A549 (cell line): ENCODE measurements around the gene IDI1.

Experiments used
- EP300 ChIP-seq, 2 experiments: fragments of >200 bp; sonication (Bioruptor Twin); formaldehyde crosslinking; IDR thresholded peaks; 2 replicates in 1 of 2; 3 replicates in 1 of 2; pipeline ENCODE4 v1.6.1; 2016 to 2017
- POLR2A ChIP-seq: IDR thresholded peaks from 2 replicates; pipeline ENCODE4 v1.6.1; 2012; ENCODE audit warnings: mild to moderate bottlenecking, low read length

GRCh38 chr10:1020460-1020859 lies 28.5 kb downstream of the IDI1 start:
- TF ChIP-seq EP300 (IDR thresholded peaks at IDR 0.05) (no peak), POLR2A (no peak)
